Mammary epithelial cell (primary cell): Measurements from ENCODE around the gene PBX1.

Experiments
- EZH2 ChIP-seq: IDR thresholded peaks from 2 replicates; pipeline ENCODE4 v1.6.1; 2012; ENCODE audit warnings: low read length, inconsistent platforms, borderline replicate concordance
- TF ChIP-seq, protein P1 (sequence below), 2 donors: IDR thresholded peaks in 1 of 2; conservative IDR thresholded peaks in 1 of 2; 2 replicates each; pipeline ENCODE4 v1.5.1; 2011 to 2012; ENCODE audit warnings: inconsistent platforms in 2 of 2, low read length in 2 of 2, mild to moderate bottlenecking in 2 of 2, control low read depth in 1 of 2, low read depth in 1 of 2; ENCODE audit not compliant: insufficient read depth in 1 of 2; ENCODE audit errors: extremely low read depth in 1 of 2

DNA sequence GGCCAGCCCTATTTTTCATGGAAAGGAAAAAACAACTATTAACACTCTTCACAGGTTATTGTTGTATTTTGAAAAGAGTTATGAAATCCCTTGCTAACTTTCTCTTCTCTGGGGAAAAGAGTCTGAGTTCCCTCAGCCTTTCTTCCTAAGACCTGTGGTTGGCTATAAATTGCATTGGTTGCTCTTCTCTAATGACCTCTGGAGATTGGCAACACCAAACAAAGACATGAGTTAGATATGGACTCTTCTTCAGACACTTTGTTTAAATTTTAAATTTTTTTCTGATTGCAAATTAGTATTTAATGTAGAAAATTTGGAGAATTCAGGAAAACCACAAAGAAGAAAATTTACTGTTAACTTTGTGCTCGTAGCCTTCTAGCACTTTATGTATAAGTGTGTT is 275.7 kb downstream of the PBX1 start:
- TF ChIP-seq, protein P1, sequence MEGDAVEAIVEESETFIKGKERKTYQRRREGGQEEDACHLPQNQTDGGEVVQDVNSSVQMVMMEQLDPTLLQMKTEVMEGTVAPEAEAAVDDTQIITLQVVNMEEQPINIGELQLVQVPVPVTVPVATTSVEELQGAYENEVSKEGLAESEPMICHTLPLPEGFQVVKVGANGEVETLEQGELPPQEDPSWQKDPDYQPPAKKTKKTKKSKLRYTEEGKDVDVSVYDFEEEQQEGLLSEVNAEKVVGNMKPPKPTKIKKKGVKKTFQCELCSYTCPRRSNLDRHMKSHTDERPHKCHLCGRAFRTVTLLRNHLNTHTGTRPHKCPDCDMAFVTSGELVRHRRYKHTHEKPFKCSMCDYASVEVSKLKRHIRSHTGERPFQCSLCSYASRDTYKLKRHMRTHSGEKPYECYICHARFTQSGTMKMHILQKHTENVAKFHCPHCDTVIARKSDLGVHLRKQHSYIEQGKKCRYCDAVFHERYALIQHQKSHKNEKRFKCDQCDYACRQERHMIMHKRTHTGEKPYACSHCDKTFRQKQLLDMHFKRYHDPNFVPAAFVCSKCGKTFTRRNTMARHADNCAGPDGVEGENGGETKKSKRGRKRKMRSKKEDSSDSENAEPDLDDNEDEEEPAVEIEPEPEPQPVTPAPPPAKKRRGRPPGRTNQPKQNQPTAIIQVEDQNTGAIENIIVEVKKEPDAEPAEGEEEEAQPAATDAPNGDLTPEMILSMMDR (conservative IDR thresholded peaks at IDR 0.05 in 1 of 2, IDR thresholded peaks at IDR 0.05 in 1 of 2; ENCODE audit: extremely low read depth in 1 of 2, insufficient read depth in 1 of 2, low read depth in 1 of 2, low read length in 2 of 2), result no peak
- TF ChIP-seq EZH2, result no peak
